HG02571 (cell line): ENCODE results near the gene FBLIM1.

ENCODE experiments used
- ATAC-seq: cut with Tn5 transposase; IDR thresholded peaks from one replicate; pipeline ENCODE4 v1.9.1; 2021; ENCODE audit warnings: mild to moderate bottlenecking, moderate library complexity; ENCODE audit not compliant: unreplicated experiment

Gene FBLIM1, protein sequence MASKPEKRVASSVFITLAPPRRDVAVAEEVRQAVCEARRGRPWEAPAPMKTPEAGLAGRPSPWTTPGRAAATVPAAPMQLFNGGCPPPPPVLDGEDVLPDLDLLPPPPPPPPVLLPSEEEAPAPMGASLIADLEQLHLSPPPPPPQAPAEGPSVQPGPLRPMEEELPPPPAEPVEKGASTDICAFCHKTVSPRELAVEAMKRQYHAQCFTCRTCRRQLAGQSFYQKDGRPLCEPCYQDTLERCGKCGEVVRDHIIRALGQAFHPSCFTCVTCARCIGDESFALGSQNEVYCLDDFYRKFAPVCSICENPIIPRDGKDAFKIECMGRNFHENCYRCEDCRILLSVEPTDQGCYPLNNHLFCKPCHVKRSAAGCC

GRCh38 chr1:15758343-15758931, at the start of gene FBLIM1:
FBLIM1 (plus strand) TSS chr1:15758795; CDS start chr1:15764984, 6,189 bp downstream.
- ATAC-seq: no peak

DNA sequence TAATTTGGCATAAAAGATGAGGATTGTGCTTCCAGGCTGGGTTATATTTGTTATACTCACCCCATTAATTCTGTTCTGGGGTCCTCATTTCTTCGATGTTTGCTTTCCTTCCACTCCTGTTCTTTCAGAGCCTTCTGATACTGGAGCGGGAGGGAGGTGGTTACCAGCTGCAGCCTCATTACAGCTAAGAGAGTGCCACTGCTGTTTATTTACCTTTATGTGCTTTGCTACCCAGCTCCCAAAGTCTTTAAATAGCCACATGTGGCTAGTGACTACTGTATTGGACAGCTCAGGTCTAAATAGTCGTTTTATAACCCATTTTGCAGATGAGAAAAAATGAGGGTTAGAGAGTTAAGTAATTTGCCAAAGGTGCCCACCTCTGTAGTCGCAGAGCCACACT, 49.4 kb upstream of the FBLIM1 start:
- no peak for ATAC-seq

- ATAC-seq: no peak
Observed at GRCh38 chr1:15712168-15712567, 46.4 kb upstream of the FBLIM1 start.

DNA sequence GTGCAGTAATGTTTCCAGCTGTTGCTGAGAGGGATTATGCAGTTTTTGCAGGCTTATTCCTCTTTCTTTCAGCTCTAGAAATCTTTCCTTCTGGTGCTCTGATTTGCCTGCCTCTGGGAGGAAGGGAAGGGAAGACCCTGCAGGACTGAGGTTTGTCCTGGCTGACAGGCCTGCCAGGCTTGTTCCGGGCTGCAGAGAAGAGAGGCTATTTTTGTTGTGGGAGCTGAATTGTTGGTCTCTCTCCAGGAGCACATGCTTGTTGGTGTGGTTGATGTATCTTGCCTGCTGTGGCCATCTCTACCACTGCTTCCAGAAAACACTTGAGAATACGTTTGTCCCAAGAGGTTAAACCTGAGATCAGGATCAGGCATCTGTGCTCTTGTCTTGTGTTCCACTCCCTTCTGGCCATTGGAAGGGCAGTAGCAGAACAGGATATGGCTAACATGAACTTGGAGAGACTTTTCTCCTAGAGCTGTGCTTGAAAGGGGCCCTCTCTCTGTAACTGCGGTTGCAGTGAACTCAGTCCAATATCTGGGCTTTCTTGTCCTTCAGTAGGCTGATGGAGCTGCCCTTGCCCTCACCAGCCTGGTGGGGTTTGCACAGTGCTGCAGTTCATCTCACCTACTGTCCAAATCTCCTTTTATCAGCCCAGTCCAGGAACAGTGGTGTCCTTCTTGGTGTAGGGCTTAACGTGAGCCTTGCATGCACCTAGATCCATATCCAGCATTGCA, 44.0 kb upstream of the FBLIM1 start:
- ATAC-seq: no peak

DNA sequence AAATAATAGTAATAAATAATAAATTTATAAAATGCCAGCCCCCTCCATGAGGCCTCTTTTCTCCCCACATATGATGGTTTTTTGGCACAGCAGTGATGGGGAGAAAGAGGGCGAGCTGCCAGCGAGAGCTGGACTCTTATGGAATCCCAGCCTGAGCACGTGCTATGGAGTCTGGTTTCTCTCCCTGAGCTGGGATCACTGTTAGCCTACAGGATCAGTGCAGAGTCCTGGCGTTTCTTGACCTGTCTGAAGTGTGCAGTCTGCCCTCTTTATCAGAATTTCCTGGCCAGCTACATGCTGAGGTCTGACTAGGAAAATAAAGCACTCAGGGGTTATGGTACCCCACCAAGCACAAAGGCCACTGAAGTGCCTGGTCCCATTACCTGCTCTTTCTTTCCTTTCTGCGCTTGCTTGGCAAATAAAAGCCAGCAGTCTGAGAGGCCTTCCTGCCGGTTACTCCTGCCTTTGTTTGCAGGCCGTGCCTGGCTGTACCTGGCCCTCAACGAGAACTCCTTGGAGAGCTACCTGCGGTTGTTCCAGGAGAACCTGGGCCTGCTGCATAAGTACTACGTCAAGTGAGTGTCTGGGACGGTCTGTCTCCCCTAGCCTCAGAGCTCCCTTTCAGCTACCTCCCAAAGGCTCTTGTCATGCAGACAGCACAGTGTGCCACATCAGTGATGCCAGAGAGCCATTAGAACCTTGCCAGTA, 41.0 kb upstream of the FBLIM1 start:
- ATAC-seq: no peak

- no peak for ATAC-seq
Observed at GRCh38 chr1:15718199-15718601, 40.4 kb upstream of the FBLIM1 start.

DNA sequence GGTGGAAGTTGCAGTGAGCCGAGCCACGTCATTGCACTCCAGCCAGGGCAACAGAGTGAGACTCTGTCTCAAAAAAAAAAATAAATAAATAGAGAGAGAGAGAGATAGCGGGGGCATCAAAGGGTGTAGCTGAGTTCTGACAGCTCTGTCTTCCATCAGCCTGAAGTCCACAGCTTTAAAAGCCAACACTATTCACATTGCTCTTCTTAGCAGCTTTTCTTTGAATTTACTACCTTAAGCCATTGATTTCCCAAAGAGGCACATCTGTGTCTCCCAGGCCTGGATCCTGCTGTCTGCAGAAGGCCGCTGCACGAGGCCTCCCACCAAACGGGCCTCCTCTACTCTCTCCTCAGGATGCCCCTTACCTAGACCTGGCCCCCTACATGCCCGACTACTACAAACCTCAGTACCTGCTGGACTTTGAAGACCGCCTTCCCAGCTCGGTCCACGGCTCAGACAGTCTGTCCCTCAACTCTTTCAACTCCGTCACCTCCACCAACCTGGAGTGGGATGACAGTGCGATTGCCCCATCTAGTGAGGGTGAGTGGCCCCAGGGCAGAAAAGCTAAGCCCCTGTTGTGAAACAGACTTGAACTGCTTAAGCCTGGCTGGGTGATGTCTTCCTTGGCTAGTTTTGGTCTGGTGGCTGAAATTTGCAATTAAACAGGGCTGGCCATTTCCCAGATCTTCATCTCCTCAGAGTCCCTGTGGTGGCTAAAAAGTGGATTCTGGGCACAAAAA, 39.0 kb upstream of the FBLIM1 start:
- ATAC-seq: no peak

GRCh38 chr1:15720861-15721260, 37.7 kb upstream of the FBLIM1 start:
- ATAC-seq: no peak

DNA sequence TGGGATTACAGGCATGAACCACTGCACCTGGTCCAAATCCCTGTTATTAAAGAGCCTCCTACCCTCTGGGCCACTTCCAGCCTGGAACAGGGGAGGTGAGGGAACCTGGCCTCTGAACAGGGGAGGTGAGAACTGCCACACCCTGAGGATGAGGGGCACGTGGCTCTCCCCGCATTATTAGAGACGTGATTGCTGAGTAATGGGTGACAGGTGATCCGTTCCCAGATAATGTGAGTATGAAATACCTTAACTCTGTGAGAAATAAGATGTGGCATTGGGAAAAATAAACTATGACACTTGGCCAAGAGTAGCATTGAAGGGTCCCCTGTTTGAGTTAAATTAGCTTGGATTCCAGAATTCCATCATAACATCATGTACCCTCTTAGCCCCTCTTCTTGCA, 36.2 kb upstream of the FBLIM1 start:
- no peak for ATAC-seq

DNA sequence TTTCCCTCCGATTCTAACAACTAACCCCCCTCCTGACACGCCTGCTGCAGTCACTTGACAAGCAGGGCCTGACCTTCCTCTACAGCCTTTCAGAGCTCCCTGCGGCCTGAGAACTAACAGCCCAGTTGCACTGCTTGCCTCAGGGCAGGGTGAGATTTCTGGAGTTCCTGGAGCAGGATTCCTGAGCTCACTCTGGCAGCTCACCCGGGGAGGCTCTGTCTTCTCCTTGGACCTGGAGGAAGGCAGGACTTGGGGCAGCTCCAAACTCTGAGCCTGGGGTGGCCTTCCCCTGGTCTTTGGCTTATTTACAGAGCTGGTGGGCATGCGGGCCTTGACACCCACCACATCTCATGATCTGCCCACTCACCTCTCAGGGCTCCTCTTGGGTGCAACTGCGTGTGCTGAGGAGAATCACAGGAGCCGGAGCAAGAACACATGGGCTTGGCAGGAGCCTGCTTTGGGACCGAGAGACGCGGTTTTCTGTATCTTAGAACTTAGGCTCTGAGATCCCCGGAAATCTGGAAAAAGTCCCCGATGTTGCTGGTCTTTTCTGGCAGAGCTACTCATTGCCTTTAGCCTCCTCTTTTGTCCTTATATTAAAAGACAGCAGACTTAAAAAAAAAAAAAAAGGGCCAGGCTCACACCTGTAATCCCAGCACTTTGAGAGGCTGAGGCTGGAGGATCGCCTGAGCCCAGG, 35.6 kb upstream of the FBLIM1 start:
- ATAC-seq: no peak

DNA sequence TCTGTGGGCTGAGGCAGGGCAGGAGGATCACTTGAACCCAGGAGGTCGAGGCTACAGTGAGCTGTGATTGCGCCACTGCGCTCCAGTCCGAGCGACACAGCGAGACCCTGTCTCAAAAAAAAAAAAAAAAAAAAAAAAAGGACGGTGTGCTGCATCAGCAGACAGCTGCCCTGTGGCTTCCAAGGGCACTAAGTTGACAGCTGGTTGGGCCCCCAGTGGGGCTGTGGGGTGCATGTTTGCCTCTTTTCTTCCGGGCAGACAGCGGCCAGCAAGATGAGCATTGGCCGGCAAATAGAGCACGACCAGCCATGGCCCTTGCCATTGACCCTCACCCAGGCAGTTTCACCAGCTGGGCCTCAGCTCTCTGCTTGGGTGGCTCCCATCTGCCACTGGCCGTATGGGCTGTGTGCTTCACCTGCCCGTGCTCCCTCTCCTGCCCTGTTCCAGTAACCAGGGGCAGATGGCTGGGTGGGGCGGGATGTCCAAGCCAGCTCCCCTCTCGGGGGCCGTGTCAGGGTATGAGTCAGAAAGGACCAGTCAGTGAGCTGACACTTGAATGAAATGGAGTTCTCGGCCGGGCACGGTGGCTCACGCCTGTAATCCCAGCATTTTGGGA, 34.9 kb upstream of the FBLIM1 start:
- no peak for ATAC-seq

- ATAC-seq: no peak
Observed at GRCh38 chr1:15724949-15725880, 33.4 kb upstream of the FBLIM1 start.

GRCh38 chr1:15726508-15726907, 32.1 kb upstream of the FBLIM1 start:
- no peak for ATAC-seq

DNA sequence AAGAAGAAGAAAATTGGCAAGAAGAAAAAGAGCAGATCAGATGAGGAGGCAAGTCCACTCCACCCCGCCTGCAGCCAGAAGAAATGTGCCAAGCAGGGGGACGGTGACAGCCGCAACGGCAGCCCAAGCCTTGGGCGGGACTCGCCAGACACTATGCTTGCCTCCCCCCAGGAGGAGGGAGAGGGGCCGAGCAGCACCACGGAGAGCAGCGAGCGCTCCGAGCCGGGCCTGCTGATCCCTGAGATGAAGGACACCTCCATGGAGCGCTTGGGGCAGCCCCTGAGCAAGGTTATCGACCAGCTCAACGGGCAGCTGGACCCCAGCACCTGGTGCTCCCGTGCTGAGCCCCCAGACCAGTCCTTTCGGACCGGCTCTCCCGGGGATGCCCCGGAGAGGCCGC, 31.6 kb upstream of the FBLIM1 start:
- no peak for ATAC-seq

GRCh38 chr1:15727424-15727823, 31.2 kb upstream of the FBLIM1 start:
- ATAC-seq: no peak

- no peak for ATAC-seq
Observed at GRCh38 chr1:15727866-15728534, 30.6 kb upstream of the FBLIM1 start.

- ATAC-seq: no peak
Observed at GRCh38 chr1:15728937-15729657, 29.5 kb upstream of the FBLIM1 start.
